ENCODE data around the gene RXYLT1. TPM values are rescaled to one million over a fixed set of nuclear protein-coding genes. Genes with fewer than 3 reads are reported as not detected.

The RXYLT1 gene
- total RNA-seq, 4 donors from 2014 or later = 8.3 to 19.8 (median 12.7) TPM

DNA sequence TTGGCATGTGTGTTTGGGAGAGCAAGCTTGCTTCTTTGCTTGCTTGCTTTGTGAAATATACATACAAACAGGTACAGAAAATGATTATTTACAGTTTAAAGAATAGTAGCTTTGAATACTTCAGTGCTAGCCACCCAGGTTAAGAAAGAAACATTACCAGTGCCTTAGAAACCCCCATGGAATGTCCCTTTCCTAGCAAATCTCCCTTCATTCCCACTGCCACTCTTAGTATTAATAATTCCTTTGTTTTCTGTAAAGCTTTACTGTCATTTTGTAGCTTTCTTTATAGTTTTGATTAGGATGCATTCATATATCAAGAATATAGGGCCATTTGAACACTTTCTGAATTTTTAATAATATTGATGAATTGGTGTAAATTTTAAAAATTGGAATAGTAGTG lies 74.3 kb downstream of the RXYLT1 start:
- Histone ChIP-seq H3K27ac (replicated peaks in 1 of 4) (no peak overlapping the region), H3K9me3 (no peaks in the 10 kb centered on the region), H3K36me3 (no peaks in the 10 kb centered on the region), H3K27me3 (no peaks in the 10 kb centered on the region), H3K4me3 (no peak overlapping the region), H3K4me1 (peaks cover 0 to 16% (median 12%) of the 10 kb centered on the region in 4 donors)
- intact Hi-C loops (cut with DNase I) = no loop called here
- no peak for TF ChIP-seq EP300 (IDR thresholded peaks at IDR 0.05)
- TF ChIP-seq, protein P1, sequence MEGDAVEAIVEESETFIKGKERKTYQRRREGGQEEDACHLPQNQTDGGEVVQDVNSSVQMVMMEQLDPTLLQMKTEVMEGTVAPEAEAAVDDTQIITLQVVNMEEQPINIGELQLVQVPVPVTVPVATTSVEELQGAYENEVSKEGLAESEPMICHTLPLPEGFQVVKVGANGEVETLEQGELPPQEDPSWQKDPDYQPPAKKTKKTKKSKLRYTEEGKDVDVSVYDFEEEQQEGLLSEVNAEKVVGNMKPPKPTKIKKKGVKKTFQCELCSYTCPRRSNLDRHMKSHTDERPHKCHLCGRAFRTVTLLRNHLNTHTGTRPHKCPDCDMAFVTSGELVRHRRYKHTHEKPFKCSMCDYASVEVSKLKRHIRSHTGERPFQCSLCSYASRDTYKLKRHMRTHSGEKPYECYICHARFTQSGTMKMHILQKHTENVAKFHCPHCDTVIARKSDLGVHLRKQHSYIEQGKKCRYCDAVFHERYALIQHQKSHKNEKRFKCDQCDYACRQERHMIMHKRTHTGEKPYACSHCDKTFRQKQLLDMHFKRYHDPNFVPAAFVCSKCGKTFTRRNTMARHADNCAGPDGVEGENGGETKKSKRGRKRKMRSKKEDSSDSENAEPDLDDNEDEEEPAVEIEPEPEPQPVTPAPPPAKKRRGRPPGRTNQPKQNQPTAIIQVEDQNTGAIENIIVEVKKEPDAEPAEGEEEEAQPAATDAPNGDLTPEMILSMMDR (IDR thresholded peaks at IDR 0.05) = no peak
- TF ChIP-seq POLR2A (IDR thresholded peaks at IDR 0.05; ENCODE audit: low read depth) = no peak
- TF ChIP-seq POLR2AphosphoS5 (IDR thresholded peaks at IDR 0.05) = no peak
- no peak for DNase-seq (ENCODE audit: extremely low spot score)

DNA sequence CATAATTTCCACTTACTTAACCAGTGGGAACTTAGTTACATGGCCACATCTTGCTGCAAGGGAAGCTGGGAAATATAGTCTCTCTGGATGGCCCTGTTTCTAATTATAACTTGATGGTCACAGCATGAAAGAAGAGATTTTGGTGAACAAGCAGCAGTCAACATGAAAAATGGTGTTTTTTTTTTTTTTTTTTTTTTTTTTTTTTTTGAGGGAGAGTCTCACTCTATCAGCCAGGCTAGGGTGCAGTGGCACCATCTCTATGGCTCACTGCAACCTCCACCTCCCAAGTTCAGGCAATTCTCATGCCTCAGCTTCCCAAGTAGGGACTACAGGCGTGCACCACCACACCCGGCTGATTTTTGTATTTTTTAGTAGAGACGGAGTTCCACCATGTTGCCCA lies 75.6 kb downstream of the RXYLT1 start:
- intact Hi-C loops (cut with DNase I) = no loop called here
- Histone ChIP-seq H3K4me3 (no peak overlapping the region), H3K27me3 (no peaks in the 10 kb centered on the region), H3K9me3 (no peaks in the 10 kb centered on the region), H3K36me3 (no peaks in the 10 kb centered on the region), H3K27ac (replicated peaks in 1 of 4) (no peak overlapping the region), H3K4me1 (peaks cover 0 to 13% (median 5%) of the 10 kb centered on the region in 4 donors)
- WGBS = 92% methylated on average over 3 of the region's 3 CpGs
- no peak for DNase-seq (ENCODE audit: extremely low spot score)
- TF ChIP-seq POLR2A (IDR thresholded peaks at IDR 0.05; ENCODE audit: low read depth) (no peak), POLR2AphosphoS5 (IDR thresholded peaks at IDR 0.05) (no peak), EP300 (IDR thresholded peaks at IDR 0.05) (no peak)
- TF ChIP-seq, protein P1 (IDR thresholded peaks at IDR 0.05) = no peak

DNA sequence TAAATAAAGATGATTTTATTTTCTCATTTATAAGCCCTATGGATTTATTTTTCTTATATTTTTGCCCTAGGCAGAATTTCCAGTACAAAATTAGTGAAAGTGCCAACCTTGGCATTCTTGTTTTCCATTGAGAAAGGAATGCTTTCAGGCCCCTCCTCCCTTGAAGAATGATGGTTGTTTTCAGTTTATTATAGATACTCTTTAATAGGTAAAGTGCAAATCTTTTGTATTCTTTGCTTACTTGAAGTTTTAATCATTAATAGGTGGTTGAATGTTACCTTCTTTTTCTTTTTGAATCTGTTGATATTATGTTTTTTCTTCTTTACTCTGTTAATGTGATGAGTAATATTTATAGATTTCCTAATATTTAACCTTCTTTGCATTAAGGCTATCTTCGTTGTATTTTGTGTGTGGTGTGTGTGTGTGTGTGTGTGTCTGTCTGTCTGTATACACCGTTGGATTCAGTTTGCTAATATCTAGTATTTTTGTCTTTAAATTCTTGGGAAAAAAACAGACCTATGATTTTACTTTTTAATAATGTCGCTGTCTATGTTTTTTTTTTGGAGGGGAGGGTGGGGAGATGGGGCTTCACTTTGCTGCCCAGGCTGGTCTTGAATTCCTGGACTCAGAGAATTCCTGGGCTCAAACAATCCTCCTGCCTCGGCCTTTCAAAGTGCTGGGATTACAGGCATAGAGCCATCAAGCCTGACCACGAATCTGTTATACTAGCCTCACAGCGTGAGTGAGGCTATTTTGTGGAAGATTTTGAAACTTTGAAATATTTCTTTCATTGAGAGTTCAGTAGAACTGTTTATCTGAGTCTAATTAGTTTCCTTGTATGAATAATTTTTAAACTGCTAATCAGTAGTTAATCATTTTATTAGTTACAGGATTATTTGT lies 78.3 kb downstream of the RXYLT1 start:
- 77% methylated on average over 6 of the region's 6 CpGs for WGBS
- H3K4me3 ChIP-seq = no peak overlapping the region
- no peak for DNase-seq (ENCODE audit: extremely low spot score)
- H3K4me1 ChIP-seq = peaks cover 6 to 24% (median 14%) of the 10 kb centered on the region in 4 donors
- intact Hi-C loops (cut with DNase I) = no loop called here
- no peaks in the 10 kb centered on the region for H3K9me3 ChIP-seq
- H3K27me3 ChIP-seq = no peaks in the 10 kb centered on the region
- H3K27ac ChIP-seq (replicated peaks in 1 of 4) = no peak overlapping the region
- TF ChIP-seq EP300 (IDR thresholded peaks at IDR 0.05) (no peak), POLR2A (IDR thresholded peaks at IDR 0.05; ENCODE audit: low read depth) (no peak), POLR2AphosphoS5 (IDR thresholded peaks at IDR 0.05) (no peak)
- TF ChIP-seq, protein P1 (IDR thresholded peaks at IDR 0.05) = no peak
- H3K36me3 ChIP-seq = no peaks in the 10 kb centered on the region

Small RNAs within 50 kb of the gene (small RNA-seq; reads per million reads assigned to genes)
- 0 reads per million in 3 donors for gene AC084357.1

Other genes starting within 250 kb of the RXYLT1 start
- 10 to 100 TPM in 1 of 4 donors, 1 to 10 TPM in 3; 5.0 to 12.2 (median 8.3) TPM for gene DPY19L2, start 111.4 kb upstream of the RXYLT1 start, total RNA-seq
- gene SRGAP1, start 64.8 kb downstream of the RXYLT1 start, total RNA-seq = 10 to 100 TPM in 3 of 4 donors, 1 to 10 TPM in 1; 7.6 to 17.5 (median 14.6) TPM

Measured in esophagus muscularis mucosa (tissue), 4 donors.